Measurements from ENCODE around the gene OSTM1.

- no peak for TF ChIP-seq CTCF (IDR thresholded peaks at IDR 0.05; ENCODE audit: low read depth, low read length, poor library complexity, severe bottlenecking)
- no peak for TF ChIP-seq EZH2phosphoT487 (IDR thresholded peaks at IDR 0.05; ENCODE audit: borderline replicate concordance, low read length)
Observed at GRCh38 chr6:108093781-108094300, 19.3 kb upstream of the OSTM1 start.
